Measurements from ENCODE around the gene GGA1.
A peak's percentile ranks its signal among the peaks of the same experiment; 100 is the strongest.

The GGA1 gene

DNA sequence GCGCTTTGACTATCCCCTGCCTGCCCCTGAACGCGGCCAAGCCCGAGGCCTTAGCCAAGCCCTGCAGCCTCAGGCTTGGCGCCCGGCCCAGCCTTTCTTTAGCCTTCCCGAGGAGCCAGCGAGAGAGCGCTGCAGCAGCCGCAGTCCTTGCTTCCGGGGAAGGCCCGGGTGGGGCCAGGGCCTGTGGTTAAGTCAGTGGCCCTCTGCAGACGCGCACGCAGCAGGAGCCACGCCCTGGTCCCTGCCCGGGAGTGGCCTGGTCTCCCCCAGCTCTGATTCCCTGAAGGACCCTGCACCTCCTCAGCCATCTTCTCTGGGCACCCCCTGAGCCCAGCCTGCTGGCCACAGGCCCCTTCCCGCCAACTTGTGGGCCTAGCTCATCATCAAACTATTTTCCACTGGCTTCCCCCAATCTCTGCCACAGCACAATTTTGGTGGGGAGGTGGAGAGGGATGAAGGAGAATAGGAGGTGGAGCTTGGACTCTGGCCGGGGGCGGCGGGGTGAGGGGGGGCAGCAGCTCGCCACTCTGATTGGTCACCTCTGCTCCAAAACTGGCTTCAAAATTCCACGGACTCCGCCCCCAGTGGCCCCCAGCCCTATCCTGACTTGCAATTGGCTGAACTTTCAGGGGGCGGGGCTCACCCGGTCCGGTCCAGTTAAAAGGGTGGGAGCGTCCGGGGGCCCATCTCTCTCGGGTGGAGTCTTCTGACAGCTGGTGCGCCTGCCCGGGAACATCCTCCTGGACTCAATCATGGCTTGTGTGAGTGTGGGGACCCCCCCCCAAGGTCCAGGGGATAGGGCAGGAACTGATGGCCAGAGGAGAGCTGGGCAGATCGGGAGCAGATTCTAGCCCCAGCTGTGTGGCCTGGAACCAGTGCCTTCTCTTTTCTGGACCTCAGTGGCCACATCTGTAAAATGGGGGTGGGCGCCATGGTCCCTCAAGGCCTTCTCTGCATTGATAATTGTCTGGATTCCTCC, 66.6 kb downstream of the GGA1 start, which contains the start of gene LGALS1:
Gene LGALS1, plus strand, starts transcription at position 686 of the 979 bp plus-strand sequence. Its CDS starts 67 bp downstream, at position 753.
- DNase-seq (ENCODE audit: low read depth in 2 of 2), result peak; percentile 97 to 98

DNA sequence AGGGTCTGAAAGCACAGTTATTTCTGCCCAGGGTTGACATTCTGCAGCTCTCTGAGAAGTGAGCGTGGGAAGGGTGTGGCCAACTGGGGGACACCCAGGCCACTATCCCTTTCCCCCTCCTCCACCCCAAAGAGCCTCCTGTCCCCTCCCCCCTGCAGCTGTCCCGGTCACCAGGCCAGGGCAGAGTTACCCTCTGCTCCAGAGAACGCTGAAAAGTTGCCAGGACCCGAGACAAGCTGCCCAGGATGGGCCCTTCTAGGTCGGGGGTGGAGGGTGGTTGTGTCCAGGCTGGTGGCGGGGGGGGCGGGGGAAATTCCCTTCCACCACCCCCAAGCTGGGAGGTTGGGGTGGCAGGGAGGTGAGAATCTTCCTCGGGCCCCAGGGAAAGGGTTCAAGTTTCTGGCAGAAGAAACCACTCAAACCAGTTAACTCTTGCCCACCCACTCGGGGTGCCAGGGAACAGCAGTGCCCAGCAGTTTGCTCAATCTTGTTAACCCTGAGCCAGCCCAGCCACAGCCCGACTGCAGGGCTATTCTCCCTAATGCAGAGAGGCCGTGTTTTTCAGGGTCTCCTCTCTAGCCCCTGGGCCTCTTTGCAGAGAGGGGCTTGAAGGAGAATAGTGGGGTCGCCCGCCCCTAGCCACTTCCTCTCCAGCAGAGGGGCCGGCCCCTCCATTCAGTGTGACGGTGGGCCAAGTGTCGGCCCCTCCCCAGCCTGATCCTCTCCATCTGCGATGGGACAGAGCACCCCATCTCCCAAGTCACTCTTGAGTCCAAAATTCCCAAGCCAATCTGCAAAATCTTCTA, 67.5 kb downstream of the GGA1 start:
- DNase-seq (ENCODE audit: low read depth in 2 of 2), result no peak

DNA sequence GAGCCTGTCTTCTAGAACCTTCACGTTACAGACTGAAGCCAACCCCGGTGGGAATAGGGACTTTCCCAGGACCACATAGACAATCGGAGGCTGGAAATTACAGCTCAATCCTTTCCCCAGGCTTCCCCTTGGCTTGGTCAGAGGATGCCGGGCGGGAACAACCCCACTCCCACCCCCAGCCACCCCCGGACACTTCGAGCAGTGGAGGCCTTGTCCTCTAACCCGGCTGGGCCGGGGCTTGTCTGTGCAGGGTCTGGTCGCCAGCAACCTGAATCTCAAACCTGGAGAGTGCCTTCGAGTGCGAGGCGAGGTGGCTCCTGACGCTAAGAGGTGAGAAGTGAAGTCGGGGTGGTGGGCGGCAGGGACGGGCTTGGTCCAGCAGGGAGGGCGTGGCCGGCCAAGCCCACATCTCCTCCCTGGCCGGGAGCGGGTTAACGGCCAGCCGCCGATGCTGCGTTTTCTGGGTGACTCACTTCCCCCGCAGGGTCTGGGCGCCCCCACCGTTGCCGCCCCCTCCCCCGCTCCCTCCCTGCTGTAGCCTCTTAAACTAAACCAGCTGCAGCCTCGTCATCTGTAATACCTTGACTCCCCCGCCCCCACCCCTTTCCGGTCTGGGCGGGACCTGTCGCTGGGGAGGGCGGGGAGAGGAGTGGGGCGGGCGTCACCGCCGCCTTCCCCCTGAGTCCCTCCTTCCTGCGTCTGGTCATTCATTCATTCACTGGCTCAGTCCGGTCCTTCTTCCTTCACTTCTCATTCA, 68.3 kb downstream of the GGA1 start:
- peak; percentile 95 for DNase-seq (ENCODE audit: low read depth in 2 of 2)

DNA sequence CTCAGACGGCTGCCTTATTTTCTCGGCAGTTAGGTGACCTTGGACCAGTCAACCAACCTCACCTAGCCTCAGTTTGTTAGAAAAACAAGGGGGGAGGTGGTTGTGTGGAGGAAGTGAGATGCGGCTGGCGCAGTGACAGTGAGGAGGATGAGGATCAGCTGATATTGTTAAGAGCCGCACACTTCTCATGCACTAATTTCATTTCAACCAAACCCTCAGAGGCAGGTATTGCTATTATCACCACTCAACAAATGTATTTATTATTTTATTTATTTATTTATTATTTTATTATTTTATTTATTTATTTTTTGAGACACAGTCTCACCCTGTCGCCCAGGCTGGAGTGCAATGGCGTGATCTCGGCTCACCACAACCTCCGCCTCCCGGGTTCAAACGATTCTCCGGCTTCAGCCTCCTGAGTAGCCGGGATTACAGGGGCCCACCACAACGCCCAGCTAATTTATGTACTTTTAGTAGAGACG, 68.9 kb downstream of the GGA1 start:
- DNase-seq (ENCODE audit: low read depth in 2 of 2), result no peak

DNA sequence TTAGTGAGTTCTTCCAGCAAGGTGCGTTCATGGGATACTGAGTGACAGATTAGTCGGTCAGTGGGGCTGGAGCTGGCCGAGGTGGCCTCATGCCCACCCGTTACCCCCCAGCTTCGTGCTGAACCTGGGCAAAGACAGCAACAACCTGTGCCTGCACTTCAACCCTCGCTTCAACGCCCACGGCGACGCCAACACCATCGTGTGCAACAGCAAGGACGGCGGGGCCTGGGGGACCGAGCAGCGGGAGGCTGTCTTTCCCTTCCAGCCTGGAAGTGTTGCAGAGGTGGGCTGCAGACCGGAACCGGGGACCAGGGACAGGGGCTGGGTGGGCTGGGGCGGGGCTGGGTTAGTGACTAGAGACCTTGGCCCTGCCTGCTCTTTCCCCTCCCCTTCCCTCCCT, 69.7 kb downstream of the GGA1 start:
- DNase-seq (ENCODE audit: low read depth in 2 of 2), result no peak

DNA sequence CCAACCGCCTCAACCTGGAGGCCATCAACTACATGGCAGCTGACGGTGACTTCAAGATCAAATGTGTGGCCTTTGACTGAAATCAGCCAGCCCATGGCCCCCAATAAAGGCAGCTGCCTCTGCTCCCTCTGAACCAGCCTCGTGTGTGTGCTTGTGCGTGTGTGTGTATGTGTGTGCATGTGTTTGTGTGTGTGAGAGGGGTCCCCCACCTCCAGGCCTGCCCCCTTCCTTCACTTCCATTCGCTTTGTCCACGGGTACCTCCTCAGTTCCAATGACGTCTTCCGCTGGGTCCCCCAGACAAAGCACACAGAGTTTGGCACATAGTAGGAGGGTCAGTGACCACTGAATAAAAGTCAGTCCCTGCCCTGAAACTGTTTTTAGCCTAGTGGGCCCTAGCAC, 71.0 kb downstream of the GGA1 start:
- no peak for DNase-seq (ENCODE audit: low read depth in 2 of 2)

DNA sequence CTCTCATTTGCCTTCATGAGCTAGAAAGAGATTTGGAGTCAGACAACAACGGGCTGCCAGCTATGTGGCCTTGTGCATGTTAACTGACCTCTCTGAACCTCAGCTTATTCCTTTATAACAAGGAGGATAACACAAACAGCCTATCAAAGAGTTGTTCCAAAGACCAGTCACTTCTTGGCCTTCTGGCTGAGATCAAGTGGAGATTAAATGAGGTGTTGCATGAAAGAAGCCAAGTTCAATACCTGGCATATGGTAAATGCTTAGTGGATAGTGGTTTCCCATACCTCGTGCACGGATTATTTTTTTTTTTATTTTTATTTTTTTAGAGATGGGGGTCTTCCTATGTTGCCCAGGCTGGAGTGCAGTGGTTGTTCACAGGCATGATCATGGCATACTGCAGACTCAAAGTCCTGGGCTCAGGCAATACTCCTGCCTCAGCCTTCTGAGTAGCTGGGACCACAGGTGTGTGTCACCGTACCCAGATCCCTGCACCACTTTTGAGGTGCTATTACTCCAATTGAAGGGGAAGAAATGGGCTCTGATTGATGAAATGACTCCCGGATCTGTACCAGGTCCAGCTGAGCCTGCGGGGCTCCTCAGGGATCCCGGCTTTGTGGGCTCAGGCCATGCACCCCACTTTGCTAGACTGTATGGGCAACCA, 71.7 kb downstream of the GGA1 start:
- DNase-seq (ENCODE audit: low read depth in 2 of 2), result no peak

DNA sequence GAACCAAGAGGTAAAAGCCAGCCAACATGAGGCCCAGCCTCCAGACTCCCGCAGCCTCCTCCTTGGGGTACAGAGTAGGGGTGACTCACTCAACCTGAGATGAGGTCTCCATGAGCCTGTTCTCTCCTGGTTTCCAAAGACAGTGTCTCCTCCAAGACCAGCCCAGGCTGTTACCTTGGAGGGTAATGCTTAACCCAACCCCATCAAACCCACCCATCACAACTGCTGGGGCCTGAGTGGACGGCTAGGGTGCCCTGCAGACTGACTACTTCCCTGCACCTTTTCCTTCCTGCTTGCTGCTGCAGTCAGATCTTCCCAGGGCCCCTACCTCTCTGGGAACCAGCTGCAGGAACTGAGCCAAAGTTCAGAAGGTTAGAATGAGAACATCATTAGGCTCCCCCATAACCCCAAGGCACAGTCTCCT, 72.4 kb downstream of the GGA1 start:
- no peak for DNase-seq (ENCODE audit: low read depth in 2 of 2)

DNA sequence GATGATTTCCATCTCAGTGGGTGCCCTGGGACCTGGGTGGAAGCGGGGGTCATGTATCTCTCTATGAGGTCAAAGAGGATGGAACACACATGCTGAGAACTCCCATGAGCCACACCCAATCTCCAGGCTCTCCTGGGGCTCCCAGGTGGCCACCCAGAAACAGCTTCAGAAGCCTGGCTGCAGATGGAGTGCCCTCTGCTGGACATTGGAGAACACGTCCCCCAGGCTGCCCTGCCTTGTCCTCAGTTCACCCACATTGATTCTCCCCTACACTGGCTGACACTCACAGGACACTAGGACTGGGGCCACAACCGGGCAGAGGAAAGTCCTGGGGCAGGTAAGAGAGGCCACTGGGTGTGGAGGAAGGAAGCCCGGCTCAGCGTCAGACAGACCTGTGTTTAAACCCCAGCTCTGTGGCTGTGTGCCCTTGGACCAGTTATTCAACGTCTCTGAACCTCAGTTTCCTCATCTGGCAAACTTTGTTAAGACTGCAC, 73.0 kb downstream of the GGA1 start:
- DNase-seq (ENCODE audit: low read depth in 2 of 2), result no peak
